K562 treated with DMSO at 1 percent for 24 hours (cell line): ENCODE data around the gene ANO1. TPM values are rescaled to one million over a fixed set of nuclear protein-coding genes. Genes with fewer than 3 reads are reported as not detected.

Experiments used
- total RNA-seq: library from RNA; unstranded; fragments of 300-600 nt; gene quantifications from 2 replicates; pipeline ENCODE4 v1.2.3, GENCODE V29; 2022; ENCODE audit warnings: low read depth; ENCODE audit not compliant: insufficient read depth

Gene ANO1
- total RNA-seq: not detected in 2 replicates

DNA sequence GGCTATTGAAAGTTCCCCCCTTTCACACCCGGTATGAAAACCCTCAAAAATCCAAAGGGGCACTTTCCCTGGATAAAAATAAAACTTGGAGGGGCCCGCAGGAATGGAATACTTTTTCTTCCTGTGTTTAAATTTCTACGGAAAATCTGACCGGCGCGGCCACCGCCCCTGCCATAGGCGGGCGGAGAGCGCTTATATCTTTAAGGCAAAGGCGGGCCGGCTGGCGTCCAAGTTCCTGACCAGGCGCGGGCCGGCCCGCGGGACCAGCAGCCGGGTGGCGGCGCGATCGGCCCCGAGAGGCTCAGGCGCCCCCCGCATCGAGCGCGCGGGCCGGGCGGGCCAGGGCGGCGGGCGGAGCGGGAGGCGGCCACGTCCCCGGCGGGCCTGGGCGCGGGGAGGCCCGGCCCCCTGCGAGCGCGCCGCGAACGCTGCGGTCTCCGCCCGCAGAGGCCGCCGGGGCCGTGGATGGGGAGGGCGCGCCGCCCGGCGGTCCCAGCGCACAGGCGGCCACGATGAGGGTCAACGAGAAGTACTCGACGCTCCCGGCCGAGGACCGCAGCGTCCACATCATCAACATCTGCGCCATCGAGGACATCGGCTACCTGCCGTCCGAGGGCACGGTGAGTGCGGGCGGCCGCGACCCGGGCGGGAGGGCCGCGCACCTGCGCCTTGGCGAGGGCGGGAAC is at the start of gene ANO1:
Gene ANO1 (plus strand): TSS at position 223 of the 686 bp plus-strand sequence. CDS start 290 bp downstream, at position 513.

GRCh38 chr11:70202920-70203750 is 125.0 kb downstream of the ANO1 start, which contains the start of gene FADD:
Gene FADD (plus strand): TSS chr11:70203296. CDS start chr11:70203460, 164 bp downstream.

Other genes with a start within 250 kb of the ANO1 start
- gene FADD, start 125.0 kb downstream of the ANO1 start, total RNA-seq: 44.9 and 48.0 TPM in 2 replicates
- gene PPFIA1, start 192.4 kb downstream of the ANO1 start, total RNA-seq: 30.2 and 35.9 TPM in 2 replicates